Adipocyte (in vitro differentiated cells): ENCODE data around the gene CUEDC2.
A peak's percentile ranks its signal among the peaks of the same experiment; 100 is the strongest.

Experiments
- DNase-seq: peaks from one replicate; pipeline ENCODE4 v3.0.0-alpha.2; 2015; ENCODE audit warnings: low read depth
- H3K27me3 ChIP-seq: replicated peaks from 2 replicates; pipeline ENCODE4 v1.7.0; 2013; ENCODE audit warnings: mild to moderate bottlenecking, low read length, moderate library complexity; ENCODE audit not compliant: control insufficient read depth, insufficient read depth
- H3K36me3 ChIP-seq: 2 replicates; pipeline ENCODE4 v1.7.0; 2013; ENCODE audit warnings: low read length, mild to moderate bottlenecking, moderate library complexity; ENCODE audit not compliant: control insufficient read depth, insufficient read depth, severe bottlenecking
- H3K4me1 ChIP-seq: 2 replicates; pipeline ENCODE4 v1.7.0; 2013; ENCODE audit warnings: mild to moderate bottlenecking, low read length, moderate library complexity; ENCODE audit not compliant: control insufficient read depth, insufficient read depth
- H3K4me3 ChIP-seq: 2 replicates; pipeline ENCODE4 v1.7.0; 2013; ENCODE audit warnings: mild to moderate bottlenecking, low read length, moderate library complexity
- H3K9ac ChIP-seq: 2 replicates; pipeline ENCODE4 v1.7.0; 2013; ENCODE audit warnings: mild to moderate bottlenecking, low read length, moderate library complexity
- H3K9me3 ChIP-seq: 2 replicates; pipeline ENCODE4 v1.7.0; 2013; ENCODE audit warnings: mild to moderate bottlenecking, low read length, moderate library complexity; ENCODE audit not compliant: control insufficient read depth

The CUEDC2 gene

GRCh38 chr10:102405632-102406031, 26.7 kb downstream of the CUEDC2 start:
- H3K36me3 ChIP-seq = peaks cover 15% of the 10 kb centered on the region
- H3K27me3 ChIP-seq = peaks cover 28% of the 10 kb centered on the region
- H3K9me3 ChIP-seq = no peaks in the 10 kb centered on the region

DNA sequence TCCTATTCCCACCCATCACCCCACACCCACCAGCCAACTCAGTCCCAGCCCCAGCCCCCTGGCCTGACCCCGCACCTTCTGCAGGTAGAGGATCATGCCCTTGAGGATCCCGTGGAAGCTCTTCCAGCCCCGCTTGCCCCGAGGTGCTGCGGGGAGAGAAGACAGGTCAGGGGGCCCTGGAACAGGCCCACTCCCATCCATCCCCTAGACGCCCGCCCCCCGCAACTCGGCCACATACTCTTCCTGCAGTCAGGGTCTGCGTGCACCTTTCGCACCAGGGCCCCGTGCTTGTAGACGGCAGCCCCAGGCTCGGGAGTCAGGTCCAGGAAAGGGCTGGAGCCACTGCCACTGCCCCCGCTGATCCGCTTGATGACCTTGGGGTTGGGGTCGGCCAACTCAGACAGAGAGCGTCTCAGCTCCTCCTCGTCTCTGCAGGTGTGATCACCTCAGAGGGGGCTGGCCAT, 27.2 kb downstream of the CUEDC2 start:
- Histone ChIP-seq H3K9me3 (no peaks in the 10 kb centered on the region), H3K9ac (no peak overlapping the region), H3K4me3 (no peak overlapping the region), H3K4me1 (no peaks in the 10 kb centered on the region), H3K27me3 (peaks cover 23% of the 10 kb centered on the region), H3K36me3 (peaks cover 15% of the 10 kb centered on the region)
- DNase-seq = no peak

More at GRCh38 chr10:102405632-102406031, 26.7 kb downstream of the CUEDC2 start:
- DNase-seq = no peak
- Histone ChIP-seq H3K4me1 (no peaks in the 10 kb centered on the region), H3K9ac (no peak overlapping the region), H3K4me3 (no peak overlapping the region)

- H3K4me1 ChIP-seq = peaks cover 3% of the 10 kb centered on the region
- peaks cover 15% of the 10 kb centered on the region for H3K36me3 ChIP-seq
- no peak overlapping the region for H3K9ac ChIP-seq
- no peak overlapping the region for H3K4me3 ChIP-seq
- H3K27me3 ChIP-seq = peaks cover 17% of the 10 kb centered on the region
- no peaks in the 10 kb centered on the region for H3K9me3 ChIP-seq
- no peak for DNase-seq
Observed at GRCh38 chr10:102404361-102405107, 27.8 kb downstream of the CUEDC2 start.

- H3K36me3 ChIP-seq = peaks cover 17% of the 10 kb centered on the region
- H3K4me3 ChIP-seq = no peak overlapping the region
- peaks cover 8% of the 10 kb centered on the region for H3K27me3 ChIP-seq
- H3K9me3 ChIP-seq = no peaks in the 10 kb centered on the region
- H3K4me1 ChIP-seq = peaks cover 9% of the 10 kb centered on the region
- H3K9ac ChIP-seq = no peak overlapping the region
- DNase-seq = no peak
Observed at GRCh38 chr10:102403115-102403514, 29.3 kb downstream of the CUEDC2 start.

GRCh38 chr10:102402512-102402896, 29.9 kb downstream of the CUEDC2 start:
- peaks cover 23% of the 10 kb centered on the region for H3K36me3 ChIP-seq
- H3K9ac ChIP-seq = no peak overlapping the region
- H3K9me3 ChIP-seq = no peaks in the 10 kb centered on the region
- no peak for DNase-seq
- peaks cover 2% of the 10 kb centered on the region for H3K27me3 ChIP-seq
- no peak overlapping the region for H3K4me3 ChIP-seq
- peaks cover 9% of the 10 kb centered on the region for H3K4me1 ChIP-seq

- H3K9me3 ChIP-seq = no peaks in the 10 kb centered on the region
- no peaks in the 10 kb centered on the region for H3K27me3 ChIP-seq
- peaks cover 10% of the 10 kb centered on the region for H3K4me1 ChIP-seq
- DNase-seq = peak; percentile 49
- H3K36me3 ChIP-seq = peaks cover 24% of the 10 kb centered on the region
- H3K4me3 ChIP-seq = no peak overlapping the region
- H3K9ac ChIP-seq = no peak overlapping the region
Observed at GRCh38 chr10:102401735-102402511, 30.5 kb downstream of the CUEDC2 start.

DNA sequence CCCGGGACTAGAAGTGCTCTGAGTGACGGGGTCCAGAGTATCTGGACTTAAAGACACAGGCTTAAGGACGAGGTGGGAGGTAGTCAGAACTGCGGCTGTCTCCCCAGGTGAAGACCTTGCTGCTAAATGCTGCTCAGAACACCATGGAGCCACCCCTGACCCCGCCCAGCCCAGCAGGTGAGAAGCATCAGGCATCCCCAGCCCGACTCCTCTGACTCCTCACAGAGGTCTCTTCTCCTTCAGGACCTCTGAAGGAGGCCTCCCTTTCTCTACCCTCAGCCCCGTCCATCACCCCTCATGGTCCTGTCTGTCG, 31.1 kb downstream of the CUEDC2 start:
- no peaks in the 10 kb centered on the region for H3K9me3 ChIP-seq
- H3K4me3 ChIP-seq = no peak overlapping the region
- H3K4me1 ChIP-seq = peaks cover 16% of the 10 kb centered on the region
- H3K9ac ChIP-seq = no peak overlapping the region
- H3K27me3 ChIP-seq = no peaks in the 10 kb centered on the region
- H3K36me3 ChIP-seq = peaks cover 24% of the 10 kb centered on the region
- DNase-seq = no peak

GRCh38 chr10:102400598-102401341, 31.6 kb downstream of the CUEDC2 start:
- DNase-seq = no peak

DNA sequence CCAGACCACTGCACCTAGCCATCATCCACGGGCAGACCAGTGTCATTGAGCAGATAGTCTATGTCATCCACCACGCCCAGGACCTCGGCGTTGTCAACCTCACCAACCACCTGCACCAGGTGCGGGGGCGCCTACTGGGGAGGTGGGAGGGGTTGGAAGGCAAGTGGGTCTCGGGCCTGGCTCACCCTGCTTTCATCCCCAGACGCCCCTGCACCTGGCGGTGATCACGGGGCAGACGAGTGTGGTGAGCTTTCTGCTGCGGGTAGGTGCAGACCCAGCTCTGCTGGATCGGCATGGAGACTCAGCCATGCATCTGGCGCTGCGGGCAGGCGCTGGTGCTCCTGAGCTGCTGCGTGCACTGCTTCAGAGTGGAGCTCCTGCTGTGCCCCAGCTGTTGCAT, 32.3 kb downstream of the CUEDC2 start:
- Histone ChIP-seq H3K9ac (peak overlapping the region; percentile 83), H3K4me1 (peaks cover 20% of the 10 kb centered on the region), H3K27me3 (no peaks in the 10 kb centered on the region), H3K4me3 (no peak overlapping the region), H3K9me3 (no peaks in the 10 kb centered on the region), H3K36me3 (peaks cover 24% of the 10 kb centered on the region)
- DNase-seq = no peak

More at GRCh38 chr10:102400598-102401341, 31.6 kb downstream of the CUEDC2 start:
- H3K36me3 ChIP-seq = peaks cover 24% of the 10 kb centered on the region
- H3K9me3 ChIP-seq = no peaks in the 10 kb centered on the region
- peaks cover 20% of the 10 kb centered on the region for H3K4me1 ChIP-seq
- H3K27me3 ChIP-seq = no peaks in the 10 kb centered on the region
- H3K4me3 ChIP-seq = no peak overlapping the region
- H3K9ac ChIP-seq = no peak overlapping the region

GRCh38 chr10:102399217-102400021, 33.0 kb downstream of the CUEDC2 start:
- Histone ChIP-seq H3K4me3 (peak overlapping the region; percentile 73), H3K36me3 (peaks cover 24% of the 10 kb centered on the region)
- DNase-seq = peak; percentile 94

More at GRCh38 chr10:102399217-102400021, 33.0 kb downstream of the CUEDC2 start:
- Histone ChIP-seq H3K9me3 (no peaks in the 10 kb centered on the region), H3K4me1 (peaks cover 24% of the 10 kb centered on the region), H3K9ac (peak overlapping the region; percentile 83), H3K27me3 (no peaks in the 10 kb centered on the region)
